ENCODE results near the gene ADAMTSL5. TPM values are rescaled to one million over a fixed set of nuclear protein-coding genes. Genes with fewer than 3 reads are reported as not detected.

ADAMTSL5 gene
- total and polyA plus RNA-seq, 9 of the 15 experiments (the other 6 are each of a cell fraction or from before 2014, with no cell fraction given): 1.0 to 11.6 (median 4.1) TPM

- Histone ChIP-seq H3K79me2 (ENCODE audit: control insufficient read depth, insufficient read depth, low read length) (no peaks in the 10 kb centered on the region), H3K9ac (ENCODE audit: insufficient read depth in 1 of 2, low read depth in 2 of 2, low read length in 2 of 2) (no peak overlapping the region), H3K27ac (ENCODE audit: extremely low read depth, low read depth, low read length) (no peak overlapping the region), H3K9me1 (ENCODE audit: control insufficient read depth, insufficient read depth, low read length) (peaks cover 4% of the 10 kb centered on the region), H4K20me1 (replicated peaks; ENCODE audit: control insufficient read depth, insufficient read depth, low read length) (peaks cover 25% of the 10 kb centered on the region), H3K4me2 (ENCODE audit: insufficient read depth, low read length) (no peak overlapping the region), H3K36me3 (ENCODE audit: control insufficient read depth, insufficient read depth, low read length) (peaks cover 6% of the 10 kb centered on the region; the same call in 1 of the 3 replicates), H3K27me3 (ENCODE audit: control insufficient read depth in 2 of 2, insufficient read depth in 2 of 2, low read length in 2 of 2) (no peaks in the 10 kb centered on the region), H3K4me3 (no peak overlapping the region), H3K4me1 (replicated peaks in 1 of 2; ENCODE audit: control insufficient read depth in 2 of 2, insufficient read depth in 2 of 2, low read length in 2 of 2) (peaks cover 5 to 51% of the 10 kb centered on the region in 2 experiments; a peak in 4 of 5 replicates), H2AFZ (ENCODE audit: low read depth, low read length) (no peak overlapping the region), H3K9me3 (replicated peaks; ENCODE audit: control insufficient read depth, insufficient read depth, low read depth, low read length) (no peaks in the 10 kb centered on the region)
- ChIA-PET CTCF (ENCODE audit: low intra/inter-chr PET ratio) (no interaction called here), POLR2A (interaction anchor here (1.4 kb wide), 1 partner anchor 14 kb away, joined by 4 read pairs; no protein-coding TSS in a partner anchor)
- BruUV-seq (replicated peaks): no TSS peak
- intact Hi-C loops (cut with micrococcal nuclease) (no loop called here), in situ Hi-C loops (cut with MboI) (no loop called here)
- DNase-seq (ENCODE audit: extremely low read depth in 1 of 4, low spot score in 3 of 4): no peak
- TF ChIP-seq RBFOX2 (IDR thresholded peaks at IDR 0.05; ENCODE audit: low read depth, low read length) (peak; percentile 36; the same call in 1 of the 2 replicates), CBX1 (IDR thresholded peaks at IDR 0.05; ENCODE audit: low read depth) (peak; percentile 49; the same call in 1 of the 2 replicates), BCOR (IDR thresholded peaks at IDR 0.05) (peak; percentile 75), KDM1A (IDR thresholded peaks at IDR 0.05) (peak; percentile 27 to 40; a peak in 2 of 4 replicates), POLR2A (conservative IDR thresholded peaks at IDR 0.05) (no peak), HNRNPL (IDR thresholded peaks at IDR 0.05; ENCODE audit: low read depth, low read length) (0 out of 2 replicates have a peak, but pooled peaks have one; percentile 63), FOXO4 (CRISPR knock-in tag; IDR thresholded peaks at IDR 0.05) (no peak), RBM25 (IDR thresholded peaks at IDR 0.05; ENCODE audit: low read depth, low read length, severe bottlenecking) (peak; percentile 72)
- WGBS (ENCODE audit: insufficient coverage, low coverage, missing lambda C conversion rate): 85% methylated on average over 28 of the region's 36 CpGs
- ATAC-seq: no peak
- no peak for FAIRE-seq
These were observed 52.5 kb downstream of the ADAMTSL5 start for GRCh38 chr19:1460033-1460995.
